Pancreas (tissue), 10 donors: ENCODE results near the gene AMHR2. TPM values are rescaled to one million over a fixed set of nuclear protein-coding genes. Genes with fewer than 3 reads are reported as not detected.
"Not testable (repeated sequence)": the region's sequence is repeated elsewhere in the genome, so short reads cannot be mapped to it uniquely, and the experiment has no call there.

Experiments used
- ATAC-seq, 4 donors: fragments of 200-7000 bp; cut with Tn5 transposase; one replicate each; pipeline versions ENCODE4 v1.8.0 to v1.9.1; 2020; ENCODE audit warnings: mild to moderate bottlenecking in 4 of 4, moderate library complexity in 4 of 4
- DNase-seq, 6 donors: peaks; one replicate each; pipeline ENCODE4 v3.0.0-alpha.2; 2020
- FAIRE-seq: peaks from 2 replicates; lab custom pipeline; 2012; peaks lifted over from hg19 to GRCh38; lab: Jason Lieb, UNC
- H3K27ac ChIP-seq, 4 donors: fragments of 200-600 bp; sonication (generic); 1 replicate in 3 of 4; 2 replicates in 1 of 4; pipeline versions ENCODE4 v1.5.0 to v1.8.0; 2020
- H3K27me3 ChIP-seq, 4 donors: fragments of 200-600 bp; one replicate each; pipeline ENCODE4 v1.8.0; 2021
- H3K36me3 ChIP-seq, 3 donors: fragments of 200-600 bp; sonication (generic) in 1 of 3; one replicate each; pipeline versions ENCODE4 v1.5.0 to v1.8.0; 2020 to 2021
- H3K4me1 ChIP-seq, 3 donors: fragments of 200-600 bp; one replicate each; pipeline ENCODE4 v1.8.0; 2021
- H3K4me3 ChIP-seq, 4 donors: fragments of 200-600 bp; sonication (generic) in 2 of 4; one replicate each; pipeline versions ENCODE4 v1.5.0 to v1.8.0; 2020 to 2021
- H3K9me3 ChIP-seq, 4 donors: fragments of 200-600 bp; one replicate each; pipeline ENCODE4 v1.8.0; 2021
- WGBS, 2 donors: extraction: QIAGEN DNeasy Blood & Tissue Kit; methylation state at CpG; one replicate each; pipeline ENCODE4 v1.1.7; 2013; 5-methylcytosine and 5-hydroxymethylcytosine counted together
- intact Hi-C, 3 donors: fragments of 100-400 bp; cut with DNase I; formaldehyde crosslinking; loops; one replicate each; pipeline versions ENCODE4 v1.11.1 to v1.14.2; 2022
- polyA plus RNA-seq, 2 donors: library from polyadenylated mRNA; stranded (reverse); fragments of 200-250 nt; gene quantifications; one replicate each; pipeline ENCODE4 v1.2.3, GENCODE V29; 2013
- total RNA-seq, 6 donors: library from RNA; stranded (reverse); fragmentation: NEBNext Ultra II Directional in 4 of 6; extraction: Animal tissue kit (Norgen Biotek cat#: 25700) in 4 of 6; gene quantifications; one replicate each; pipeline versions ENCODE4 v1.2.1 to v1.2.4, GENCODE V29; 2021 to 2023
- TF ChIP-seq, protein P1 (sequence below), 4 donors: fragments of 200-600 bp; sonication (generic) in 3 of 4; IDR thresholded peaks; one replicate each; pipeline versions ENCODE4 v1.5.0 to v1.8.0; 2021; ENCODE audit warnings: antibody characterized with exemption in 4 of 4
- donor health status: healthy with polysubstance abuse.
- donor health status: DM: no; HTN: no; CAD: no; lungs with moderate emphysema.
- donor health status: DM: no; HTN: no; CAD: no.
- donor health status: control.
- donor health status: control.
- donor health status: Bipolar disorder and iron deficiency.
- donor health status: DM: yes; HTN: yes; CAD: no.
- donor health status: DM: no; HTN: no; CAD: no.
- donor health status: DM: no; HTN: no; CAD: no.
- donor health status: DM: yes; HTN: yes; CAD: no.

Gene AMHR2
- total and polyA plus RNA-seq, 8 donors: 1.7 to 8.1 (median 2.9) TPM

DNA sequence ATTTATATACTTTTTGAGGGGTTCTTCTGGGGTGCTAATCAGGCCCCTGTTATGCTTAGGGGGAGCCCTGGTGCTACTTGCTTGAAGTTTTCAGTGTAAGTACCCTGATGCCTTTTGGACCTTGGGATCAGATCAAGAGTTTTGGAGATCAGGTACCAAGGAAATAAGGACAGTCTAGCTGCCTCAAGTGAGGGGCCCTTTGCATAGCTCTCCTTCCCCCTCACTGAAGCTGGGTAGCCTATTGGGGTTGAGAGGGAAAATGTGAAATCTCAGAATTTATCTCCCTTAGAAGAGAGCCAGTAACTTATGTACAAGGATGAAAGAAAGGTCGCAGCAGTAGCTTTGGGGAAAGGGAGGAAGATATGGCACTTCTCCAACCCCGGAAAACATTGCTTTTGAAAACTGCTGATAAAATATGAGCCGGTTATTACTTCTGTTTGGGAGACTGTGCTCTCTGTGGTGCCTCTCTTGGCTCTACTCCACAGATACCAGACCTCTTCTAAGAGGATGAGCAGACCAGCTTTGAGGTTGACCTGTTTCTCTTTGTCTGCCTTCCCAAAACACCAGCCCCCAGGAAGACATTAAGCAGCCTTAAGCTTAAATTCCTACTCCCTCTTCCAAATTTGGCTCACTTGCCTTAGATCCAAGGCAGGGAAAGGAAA lies 8.8 kb upstream of the AMHR2 start:
- DNase-seq (no peak), FAIRE-seq (no peak), ATAC-seq (no peak)
- intact Hi-C loops: no loop called here
- Histone ChIP-seq H3K4me3 (no peak overlapping the region), H3K36me3 (peaks cover 2 to 35% (median 13%) of the 10 kb centered on the region in 3 donors), H3K27me3 (no peaks in the 10 kb centered on the region), H3K4me1 (peaks cover 0 to 7% (median 0%) of the 10 kb centered on the region in 3 donors), H3K9me3 (no peaks in the 10 kb centered on the region), H3K27ac (no peak overlapping the region)
- WGBS, 2 donors: 12 to 13% methylated on average over 3 of the region's 3 CpGs
- TF ChIP-seq, protein P1, sequence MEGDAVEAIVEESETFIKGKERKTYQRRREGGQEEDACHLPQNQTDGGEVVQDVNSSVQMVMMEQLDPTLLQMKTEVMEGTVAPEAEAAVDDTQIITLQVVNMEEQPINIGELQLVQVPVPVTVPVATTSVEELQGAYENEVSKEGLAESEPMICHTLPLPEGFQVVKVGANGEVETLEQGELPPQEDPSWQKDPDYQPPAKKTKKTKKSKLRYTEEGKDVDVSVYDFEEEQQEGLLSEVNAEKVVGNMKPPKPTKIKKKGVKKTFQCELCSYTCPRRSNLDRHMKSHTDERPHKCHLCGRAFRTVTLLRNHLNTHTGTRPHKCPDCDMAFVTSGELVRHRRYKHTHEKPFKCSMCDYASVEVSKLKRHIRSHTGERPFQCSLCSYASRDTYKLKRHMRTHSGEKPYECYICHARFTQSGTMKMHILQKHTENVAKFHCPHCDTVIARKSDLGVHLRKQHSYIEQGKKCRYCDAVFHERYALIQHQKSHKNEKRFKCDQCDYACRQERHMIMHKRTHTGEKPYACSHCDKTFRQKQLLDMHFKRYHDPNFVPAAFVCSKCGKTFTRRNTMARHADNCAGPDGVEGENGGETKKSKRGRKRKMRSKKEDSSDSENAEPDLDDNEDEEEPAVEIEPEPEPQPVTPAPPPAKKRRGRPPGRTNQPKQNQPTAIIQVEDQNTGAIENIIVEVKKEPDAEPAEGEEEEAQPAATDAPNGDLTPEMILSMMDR (IDR thresholded peaks at IDR 0.05): no peak

DNA sequence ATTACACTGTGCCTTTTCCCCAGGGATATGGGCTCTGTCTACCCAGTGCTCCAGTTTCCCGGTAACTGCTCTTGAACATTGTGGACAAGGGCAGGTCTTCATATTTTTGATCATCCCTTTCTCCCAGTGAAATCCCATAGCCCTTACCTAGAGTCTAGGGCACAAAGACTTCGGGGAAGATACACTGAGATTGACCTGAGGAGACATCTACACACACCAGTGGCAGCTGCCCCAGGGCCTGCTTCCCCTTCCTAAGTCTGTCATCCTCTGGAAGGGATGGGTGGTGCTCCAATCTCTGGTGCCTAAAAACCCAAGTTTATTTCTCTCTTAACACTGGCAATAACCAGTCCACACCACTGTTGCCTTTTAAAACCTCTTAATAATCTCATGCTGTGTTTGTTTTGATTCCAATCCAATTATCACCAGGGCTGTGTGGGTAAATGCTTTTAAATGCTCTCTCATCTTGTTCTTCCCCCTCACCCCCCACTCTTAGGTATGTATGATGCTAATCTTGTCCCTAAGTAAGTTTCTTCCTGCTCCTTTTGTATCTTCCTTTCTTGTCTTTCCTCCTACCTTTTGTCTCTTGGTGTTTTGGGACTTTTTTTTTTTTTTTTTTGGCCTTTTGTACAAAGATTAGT lies 7.8 kb upstream of the AMHR2 start:
- H3K27ac ChIP-seq, H3K4me3 ChIP-seq, DNase-seq, H3K4me1 ChIP-seq, H3K9me3 ChIP-seq, intact Hi-C loops, H3K27me3 ChIP-seq, FAIRE-seq: not testable (repeated sequence)
- H3K36me3 ChIP-seq: peaks cover 1 to 25% (median 5%) of the 10 kb centered on the region in 3 donors
- 77 to 87% methylated on average over 2 of the region's 2 CpGs for WGBS, 2 donors
- ATAC-seq: peak in 3 of 4 donors; percentile 22 to 25 (median 24)

DNA sequence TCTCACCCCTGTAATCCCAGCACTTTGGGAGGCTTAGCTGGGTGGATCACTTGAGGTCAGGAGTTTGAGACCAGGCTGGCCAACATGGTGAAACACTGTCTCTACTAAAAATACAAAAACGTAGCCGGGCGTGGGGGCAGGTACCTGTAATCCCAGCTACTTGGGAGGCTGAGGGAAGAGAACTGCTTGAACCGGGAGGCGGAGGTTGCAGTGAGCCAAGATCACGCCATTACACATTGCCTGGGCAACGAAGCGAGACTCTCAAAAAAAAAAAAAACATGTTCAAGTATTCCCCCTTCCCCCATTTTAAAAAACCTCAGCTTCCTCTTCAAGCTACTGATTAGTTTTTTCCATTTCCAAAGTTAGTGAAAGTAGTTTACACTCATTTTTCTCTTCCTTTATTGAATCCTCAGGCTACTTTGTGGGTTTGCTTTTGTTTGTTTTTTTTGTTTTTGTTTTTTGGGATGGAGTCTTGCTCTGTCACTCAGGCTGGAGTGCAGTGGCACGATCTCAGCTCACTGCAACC lies 6.3 kb upstream of the AMHR2 start:
- H3K4me3 ChIP-seq, intact Hi-C loops, ATAC-seq, FAIRE-seq, H3K27me3 ChIP-seq, H3K9me3 ChIP-seq, H3K27ac ChIP-seq: not testable (repeated sequence)
- peak in 1 of 6 donors; percentile 11 for DNase-seq
- 78 to 86% methylated on average over 9 of the region's 9 CpGs for WGBS, 2 donors
- Histone ChIP-seq H3K36me3 (peaks cover 0 to 10% (median 0%) of the 10 kb centered on the region in 3 donors), H3K4me1 (peaks cover 0 to 10% (median 0%) of the 10 kb centered on the region in 3 donors)

DNA sequence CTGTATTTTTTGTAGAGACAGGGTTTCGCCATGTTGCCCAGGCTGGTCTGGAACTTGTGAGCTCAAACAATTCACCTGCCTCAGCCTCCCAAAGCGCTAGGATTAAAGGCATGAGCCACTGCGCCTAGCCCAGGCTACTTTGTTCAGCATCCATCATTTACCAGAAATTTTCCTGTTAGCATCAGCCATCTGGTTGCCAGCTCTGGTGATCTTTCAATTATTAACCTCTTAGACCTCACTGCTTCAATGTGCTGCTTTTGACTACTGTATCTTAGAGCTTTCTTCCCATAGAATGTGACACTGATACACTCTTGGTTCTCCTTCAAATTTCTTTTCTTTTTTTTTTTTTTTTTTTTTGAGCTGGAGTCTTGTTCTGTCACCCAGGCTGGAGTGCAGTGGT lies 5.4 kb upstream of the AMHR2 start:
- no peak overlapping the region for H3K4me3 ChIP-seq
- intact Hi-C loops: no loop called here
- no peaks in the 10 kb centered on the region for H3K9me3 ChIP-seq
- FAIRE-seq (no peak), DNase-seq (no peak), ATAC-seq (peak in 2 of 4 donors; percentile 16 to 36)
- TF ChIP-seq, protein P1 (IDR thresholded peaks at IDR 0.05): no peak
- 56 to 64% methylated on average over 3 of the region's 3 CpGs for WGBS, 2 donors
- peaks cover 0 to 10% (median 0%) of the 10 kb centered on the region in 3 donors for H3K4me1 ChIP-seq
- H3K27me3 ChIP-seq: no peaks in the 10 kb centered on the region
- no peak overlapping the region for H3K27ac ChIP-seq
- peaks cover 0 to 7% (median 0%) of the 10 kb centered on the region in 3 donors for H3K36me3 ChIP-seq

DNA sequence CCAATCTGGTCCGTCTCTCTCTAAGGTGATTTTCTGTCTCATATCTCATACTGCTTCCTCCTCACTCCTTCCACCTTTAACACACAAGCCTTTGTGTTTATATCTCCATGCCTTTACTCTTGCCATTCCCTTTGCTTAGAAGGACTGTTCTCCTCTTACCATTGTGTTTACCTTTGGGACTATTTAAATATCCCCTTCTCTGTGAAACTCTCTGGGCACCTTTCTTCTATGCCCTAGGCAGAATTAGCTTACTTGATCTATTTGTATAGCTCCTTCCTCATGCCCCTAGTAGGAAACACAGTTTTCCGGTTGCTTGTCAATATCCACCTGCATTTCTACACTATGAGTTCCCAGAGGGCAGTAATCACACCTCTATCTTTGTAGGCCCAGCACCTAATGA lies 3.9 kb upstream of the AMHR2 start:
- TF ChIP-seq, protein P1 (IDR thresholded peaks at IDR 0.05): no peak
- WGBS, 2 donors: 69% methylated on average over 2 of the region's 2 CpGs
- no peak for ATAC-seq
- no peaks in the 10 kb centered on the region for H3K36me3 ChIP-seq
- H3K27ac ChIP-seq: no peak overlapping the region
- H3K27me3 ChIP-seq: no peaks in the 10 kb centered on the region
- FAIRE-seq: no peak
- DNase-seq: no peak
- intact Hi-C loops: loop anchor here in 2 of 3 donors (5.0 kb wide), 1 partner anchor 67 kb away; no protein-coding TSS in a partner anchor
- no peaks in the 10 kb centered on the region for H3K9me3 ChIP-seq
- peaks cover 6 to 17% (median 7%) of the 10 kb centered on the region in 3 donors for H3K4me1 ChIP-seq
- no peak overlapping the region for H3K4me3 ChIP-seq

DNA sequence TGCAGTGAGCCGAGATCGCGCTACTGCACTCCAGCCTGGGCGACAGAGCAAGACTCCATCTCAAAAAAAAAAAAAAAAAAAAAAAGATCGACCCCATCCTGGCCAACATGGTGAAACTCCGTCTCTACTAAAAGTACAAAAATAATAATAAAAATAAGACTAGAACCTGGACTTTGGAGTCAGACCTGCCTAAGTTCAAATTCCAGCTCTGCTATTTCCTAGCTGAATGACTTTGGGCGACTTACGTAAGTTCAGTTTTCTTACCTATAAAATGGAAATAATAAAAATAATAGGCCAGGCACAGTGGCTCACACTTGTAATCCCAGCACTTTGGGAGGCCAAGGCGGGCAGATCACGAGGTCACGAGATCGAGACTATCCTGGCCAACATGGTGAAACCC lies 1.4 kb upstream of the AMHR2 start:
- ATAC-seq, H3K36me3 ChIP-seq, H3K4me3 ChIP-seq, H3K27me3 ChIP-seq, H3K9me3 ChIP-seq, H3K27ac ChIP-seq, FAIRE-seq, DNase-seq: not testable (repeated sequence)
- H3K4me1 ChIP-seq: peaks cover 7 to 25% (median 9%) of the 10 kb centered on the region in 3 donors
- 75 to 82% methylated on average over 12 of the region's 12 CpGs for WGBS, 2 donors
- intact Hi-C loops: loop anchor here in 2 of 3 donors (5.0 kb wide), 1 partner anchor 70 kb away; no protein-coding TSS in a partner anchor
